Measurements from ENCODE around the gene MRPL3. TPM values are rescaled to one million over a fixed set of nuclear protein-coding genes. Genes with fewer than 3 reads are reported as not detected.

Gene MRPL3
- total and polyA plus RNA-seq, 2 donors (not counting 1 experiment from before 2014, with no cell fraction given), result 80.1 to 141 TPM

DNA sequence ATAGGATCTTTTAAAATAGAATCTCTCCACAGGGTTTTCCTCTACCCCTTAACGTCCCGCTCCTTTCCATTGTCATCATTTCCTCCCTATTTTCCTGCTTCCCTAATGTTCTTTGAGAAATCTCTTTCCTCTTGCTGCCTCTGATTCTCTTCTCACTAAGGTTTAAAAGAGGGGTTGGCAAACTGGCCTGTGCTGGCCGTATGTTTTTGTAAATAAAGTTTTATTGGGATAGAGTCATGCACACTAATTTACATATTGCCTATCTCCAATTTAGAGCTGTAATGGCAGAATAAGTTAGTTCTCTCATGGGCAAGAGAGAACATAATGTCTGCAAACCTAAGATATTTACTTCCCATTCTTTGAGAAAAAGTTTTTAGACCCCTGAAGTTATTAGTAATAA, 25.0 kb downstream of the MRPL3 start:
- Histone ChIP-seq H3K9me3 (ENCODE audit: control insufficient read depth, insufficient read depth, low read depth, low read length) (no peaks in the 10 kb centered on the region), H2AFZ (ENCODE audit: low read length) (no peak overlapping the region)
- TF ChIP-seq, protein P1, sequence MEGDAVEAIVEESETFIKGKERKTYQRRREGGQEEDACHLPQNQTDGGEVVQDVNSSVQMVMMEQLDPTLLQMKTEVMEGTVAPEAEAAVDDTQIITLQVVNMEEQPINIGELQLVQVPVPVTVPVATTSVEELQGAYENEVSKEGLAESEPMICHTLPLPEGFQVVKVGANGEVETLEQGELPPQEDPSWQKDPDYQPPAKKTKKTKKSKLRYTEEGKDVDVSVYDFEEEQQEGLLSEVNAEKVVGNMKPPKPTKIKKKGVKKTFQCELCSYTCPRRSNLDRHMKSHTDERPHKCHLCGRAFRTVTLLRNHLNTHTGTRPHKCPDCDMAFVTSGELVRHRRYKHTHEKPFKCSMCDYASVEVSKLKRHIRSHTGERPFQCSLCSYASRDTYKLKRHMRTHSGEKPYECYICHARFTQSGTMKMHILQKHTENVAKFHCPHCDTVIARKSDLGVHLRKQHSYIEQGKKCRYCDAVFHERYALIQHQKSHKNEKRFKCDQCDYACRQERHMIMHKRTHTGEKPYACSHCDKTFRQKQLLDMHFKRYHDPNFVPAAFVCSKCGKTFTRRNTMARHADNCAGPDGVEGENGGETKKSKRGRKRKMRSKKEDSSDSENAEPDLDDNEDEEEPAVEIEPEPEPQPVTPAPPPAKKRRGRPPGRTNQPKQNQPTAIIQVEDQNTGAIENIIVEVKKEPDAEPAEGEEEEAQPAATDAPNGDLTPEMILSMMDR (conservative IDR thresholded peaks at IDR 0.05 in 1 of 2, IDR thresholded peaks at IDR 0.05 in 1 of 2; ENCODE audit: low read depth in 1 of 2, low read length in 2 of 2), result no peak
- TF ChIP-seq EZH2 (IDR thresholded peaks at IDR 0.05; ENCODE audit: low read length, missing control alignments), result no peak

DNA sequence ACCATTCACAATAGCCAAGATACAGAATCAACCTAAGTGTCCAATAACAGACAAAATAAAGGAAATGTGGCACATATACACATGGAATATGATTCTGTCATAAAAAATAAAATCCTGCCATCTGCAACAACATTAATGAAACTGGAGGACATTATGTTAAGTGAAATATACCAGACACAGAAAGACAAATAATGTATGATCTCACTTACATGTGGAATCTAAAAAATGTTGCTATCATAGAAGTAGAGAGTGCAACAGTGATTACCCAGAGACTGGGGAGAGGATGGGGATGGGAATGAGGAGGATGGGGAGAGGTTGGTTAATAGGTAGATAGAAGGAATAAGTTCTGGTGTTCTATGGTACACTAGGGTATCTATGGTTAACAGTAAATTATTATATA, 28.7 kb downstream of the MRPL3 start:
- H3K79me2 ChIP-seq (ENCODE audit: control insufficient read depth, insufficient read depth, low read length), result peaks cover 4% of the 10 kb centered on the region
- H3K36me3 ChIP-seq (ENCODE audit: control insufficient read depth, insufficient read depth, low read length), result no peaks in the 10 kb centered on the region
- H3K9me3 ChIP-seq (ENCODE audit: control insufficient read depth, insufficient read depth, low read depth, low read length), result no peaks in the 10 kb centered on the region
- H3K9ac ChIP-seq (ENCODE audit: insufficient read depth, low read length), result no peak overlapping the region
- no peak for TF ChIP-seq EZH2 (IDR thresholded peaks at IDR 0.05; ENCODE audit: low read length, missing control alignments)
- TF ChIP-seq, protein P1 (conservative IDR thresholded peaks at IDR 0.05 in 1 of 2, IDR thresholded peaks at IDR 0.05 in 1 of 2; ENCODE audit: low read depth in 1 of 2, low read length in 2 of 2), result no peak
- no peak overlapping the region for H3K4me2 ChIP-seq (ENCODE audit: extremely low read depth, insufficient read depth, low read length)
- H3K27ac ChIP-seq (ENCODE audit: insufficient read depth, low read length), result no peak overlapping the region
- no peaks in the 10 kb centered on the region for H3K27me3 ChIP-seq (ENCODE audit: control insufficient read depth, insufficient read depth, low read length)
- no peaks in the 10 kb centered on the region for H4K20me1 ChIP-seq (ENCODE audit: control insufficient read depth, extremely low read depth, insufficient read depth, low read length)
- H2AFZ ChIP-seq (ENCODE audit: low read length), result no peak overlapping the region
- peak in 1 of 2 donors; percentile 30 for DNase-seq (ENCODE audit: low read depth in 2 of 2)
- H3K4me3 ChIP-seq (replicated peaks in 1 of 4; ENCODE audit: control extremely low read depth in 1 of 4, insufficient read depth in 1 of 4, low read depth in 3 of 4, low read length in 4 of 4), result no peak overlapping the region
- H3K4me1 ChIP-seq (ENCODE audit: control insufficient read depth, extremely low read depth, insufficient read depth, low read length), result no peaks in the 10 kb centered on the region

More for the DNA sequence above, 25.0 kb downstream of the MRPL3 start:
- Histone ChIP-seq H3K4me3 (replicated peaks in 1 of 4; ENCODE audit: control extremely low read depth in 1 of 4, insufficient read depth in 1 of 4, low read depth in 3 of 4, low read length in 4 of 4) (no peak overlapping the region), H3K27me3 (ENCODE audit: control insufficient read depth, insufficient read depth, low read length) (no peaks in the 10 kb centered on the region), H3K4me2 (ENCODE audit: extremely low read depth, insufficient read depth, low read length) (no peak overlapping the region), H3K27ac (ENCODE audit: insufficient read depth, low read length) (no peak overlapping the region), H4K20me1 (ENCODE audit: control insufficient read depth, extremely low read depth, insufficient read depth, low read length) (no peaks in the 10 kb centered on the region), H3K4me1 (ENCODE audit: control insufficient read depth, extremely low read depth, insufficient read depth, low read length) (no peaks in the 10 kb centered on the region), H3K79me2 (ENCODE audit: control insufficient read depth, insufficient read depth, low read length) (peaks cover 4% of the 10 kb centered on the region), H3K36me3 (ENCODE audit: control insufficient read depth, insufficient read depth, low read length) (no peaks in the 10 kb centered on the region), H3K9ac (ENCODE audit: insufficient read depth, low read length) (no peak overlapping the region)
- DNase-seq (ENCODE audit: low read depth in 2 of 2), result no peak

DNA sequence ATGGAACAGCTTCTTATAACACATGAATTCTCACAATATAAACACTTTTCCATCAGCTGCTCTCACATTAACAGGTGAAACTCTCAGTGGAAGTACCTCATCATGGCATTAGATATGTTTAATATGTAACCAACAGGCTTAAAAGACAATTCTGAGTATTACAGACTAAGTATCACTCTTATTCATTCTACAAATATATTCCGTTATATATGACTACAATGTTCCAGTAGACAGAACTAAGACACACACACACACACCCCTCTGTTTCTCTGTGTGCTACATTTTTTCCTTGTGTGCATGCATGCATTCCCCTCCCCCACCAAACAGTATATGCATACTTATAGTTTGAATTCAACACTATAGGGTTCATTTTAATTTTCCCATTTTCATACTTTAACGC, 32.4 kb downstream of the MRPL3 start:
- no peak overlapping the region for H2AFZ ChIP-seq (ENCODE audit: low read length)
- no peak for TF ChIP-seq EZH2 (IDR thresholded peaks at IDR 0.05; ENCODE audit: low read length, missing control alignments)
- TF ChIP-seq, protein P1 (conservative IDR thresholded peaks at IDR 0.05 in 1 of 2, IDR thresholded peaks at IDR 0.05 in 1 of 2; ENCODE audit: low read depth in 1 of 2, low read length in 2 of 2), result no peak
- H3K9me3 ChIP-seq (ENCODE audit: control insufficient read depth, insufficient read depth, low read depth, low read length), result no peaks in the 10 kb centered on the region
- H3K27me3 ChIP-seq (ENCODE audit: control insufficient read depth, insufficient read depth, low read length), result no peaks in the 10 kb centered on the region
- H3K79me2 ChIP-seq (ENCODE audit: control insufficient read depth, insufficient read depth, low read length), result peaks cover 4% of the 10 kb centered on the region
- H3K27ac ChIP-seq (ENCODE audit: insufficient read depth, low read length), result no peak overlapping the region
- no peaks in the 10 kb centered on the region for H3K36me3 ChIP-seq (ENCODE audit: control insufficient read depth, insufficient read depth, low read length)
- H3K4me2 ChIP-seq (ENCODE audit: extremely low read depth, insufficient read depth, low read length), result no peak overlapping the region
- H3K4me3 ChIP-seq (replicated peaks in 1 of 4; ENCODE audit: control extremely low read depth in 1 of 4, insufficient read depth in 1 of 4, low read depth in 3 of 4, low read length in 4 of 4), result no peak overlapping the region
- H3K9ac ChIP-seq (ENCODE audit: insufficient read depth, low read length), result no peak overlapping the region
- no peaks in the 10 kb centered on the region for H3K4me1 ChIP-seq (ENCODE audit: control insufficient read depth, extremely low read depth, insufficient read depth, low read length)
- H4K20me1 ChIP-seq (ENCODE audit: control insufficient read depth, extremely low read depth, insufficient read depth, low read length), result no peaks in the 10 kb centered on the region
- no peak for DNase-seq (ENCODE audit: low read depth in 2 of 2)

Data from fibroblast of lung (primary cell).